HepG2 (cell line): ENCODE measurements around the gene EMC9. TPM values are rescaled to one million over a fixed set of nuclear protein-coding genes. Genes with fewer than 3 reads are reported as not detected.

ENCODE experiments used
- EEA1 ChIP-seq: sonication (generic); formaldehyde crosslinking; IDR thresholded peaks from 2 replicates; pipeline ENCODE4 v1.5.1; 2020; ENCODE audit warnings: mild to moderate bottlenecking, missing genetic modification reagents, borderline replicate concordance
- HIVEP1 ChIP-seq: sonication (generic); formaldehyde crosslinking; IDR thresholded peaks from 2 replicates; pipeline ENCODE4 v1.4.0; 2020; ENCODE audit warnings: mild to moderate bottlenecking, missing genetic modification reagents
- IKZF4 ChIP-seq: sonication (generic); formaldehyde crosslinking; IDR thresholded peaks from 2 replicates; pipeline ENCODE4 v1.5.1; 2020; ENCODE audit warnings: borderline replicate concordance, mild to moderate bottlenecking, low read depth, missing genetic modification reagents; ENCODE audit errors: not compliant biosample characterization
- JUNB ChIP-seq: sonication (generic); formaldehyde crosslinking; IDR thresholded peaks from 2 replicates; pipeline ENCODE4 v1.8.0; 2022; ENCODE audit warnings: missing genetic modification reagents, mild to moderate bottlenecking, borderline replicate concordance
- KDM2A ChIP-seq: sonication (generic); formaldehyde crosslinking; IDR thresholded peaks from 2 replicates; pipeline ENCODE4 v1.4.0; 2020; ENCODE audit warnings: low read depth, missing genetic modification reagents, borderline replicate concordance
- MED8 ChIP-seq: sonication (generic); formaldehyde crosslinking; IDR thresholded peaks from 2 replicates; pipeline ENCODE4 v1.8.1; 2023; ENCODE audit warnings: mild to moderate bottlenecking, missing genetic modification reagents; ENCODE audit not compliant: insufficient replicate concordance
- MYC ChIP-seq: sonication (generic); formaldehyde crosslinking; IDR thresholded peaks from 2 replicates; pipeline ENCODE4 v1.9.0; 2021; ENCODE audit warnings: missing genetic modification reagents, borderline replicate concordance
- PCBP2 ChIP-seq: fragments of 200-400 bp; formaldehyde crosslinking; optimal IDR thresholded peaks from 2 replicates; pipeline ENCODE3; 2018; ENCODE audit warnings: low read length, low read depth; ENCODE audit not compliant: poor library complexity, severe bottlenecking
- RBFOX2 ChIP-seq: fragments of 200-400 bp; formaldehyde crosslinking; IDR thresholded peaks from 2 replicates; pipeline ENCODE4 v1.6.1; 2017; ENCODE audit warnings: low read depth, mild to moderate bottlenecking, low read length
- RNF2 ChIP-seq: fragments of 450-650 bp; conservative IDR thresholded peaks from 2 replicates; pipeline ENCODE4 v1.6.1; 2016; ENCODE audit warnings: low read depth
- TAF1 ChIP-seq: sonication (generic); formaldehyde crosslinking; IDR thresholded peaks from 2 replicates; pipeline ENCODE4 v1.4.0; 2020; ENCODE audit warnings: missing genetic modification reagents
- TAF15 ChIP-seq: fragments of 200-400 bp; formaldehyde crosslinking; IDR thresholded peaks from one replicate; pipeline ENCODE4 v1.6.1; 2018; ENCODE audit warnings: mild to moderate bottlenecking, low read depth, low read length; ENCODE audit not compliant: poor library complexity, severe bottlenecking
- TMF1 ChIP-seq: sonication (generic); formaldehyde crosslinking; IDR thresholded peaks from 2 replicates; pipeline ENCODE4 v1.8.1; 2022; ENCODE audit warnings: low read depth, missing genetic modification reagents
- ZBTB3 ChIP-seq: sonication (generic); formaldehyde crosslinking; IDR thresholded peaks from 2 replicates; pipeline ENCODE4 v1.4.0; 2020; ENCODE audit warnings: low read depth, mild to moderate bottlenecking, moderate library complexity, missing genetic modification reagents, borderline replicate concordance
- ZFX ChIP-seq: sonication (generic); formaldehyde crosslinking; IDR thresholded peaks from 2 replicates; pipeline ENCODE4 v1.4.0; 2020; ENCODE audit warnings: mild to moderate bottlenecking, low read depth, missing genetic modification reagents, moderate library complexity
- ZMAT3 ChIP-seq: sonication (generic); formaldehyde crosslinking; conservative IDR thresholded peaks from 2 replicates; pipeline ENCODE4 v1.7.0; 2021; ENCODE audit warnings: missing genetic modification reagents
- ZNF138 ChIP-seq: sonication (generic); formaldehyde crosslinking; IDR thresholded peaks from 2 replicates; pipeline ENCODE4 v1.5.0; 2020; ENCODE audit warnings: mild to moderate bottlenecking, low read depth, missing genetic modification reagents
- ZNF256 ChIP-seq: sonication (generic); formaldehyde crosslinking; conservative IDR thresholded peaks from 2 replicates; pipeline ENCODE4 v1.4.0; 2020; ENCODE audit warnings: missing genetic modification reagents
- ZNF343 ChIP-seq: sonication (generic); formaldehyde crosslinking; IDR thresholded peaks from 2 replicates; pipeline ENCODE4 v1.4.0; 2020; ENCODE audit warnings: mild to moderate bottlenecking, missing genetic modification reagents
- ZNF552 ChIP-seq: sonication (generic); formaldehyde crosslinking; IDR thresholded peaks from 2 replicates; pipeline ENCODE4 v1.9.0; 2022; ENCODE audit warnings: missing genetic modification reagents, mild to moderate bottlenecking, borderline replicate concordance
- ZNF558 ChIP-seq: sonication (generic); formaldehyde crosslinking; IDR thresholded peaks from 2 replicates; pipeline ENCODE4 v1.9.0; 2022; ENCODE audit warnings: mild to moderate bottlenecking, missing genetic modification reagents, borderline replicate concordance
- ZNF577 ChIP-seq: sonication (generic); formaldehyde crosslinking; IDR thresholded peaks from 2 replicates; pipeline ENCODE4 v1.4.0; 2020; ENCODE audit warnings: mild to moderate bottlenecking, low read depth, missing genetic modification reagents, borderline replicate concordance
- ZNF678 ChIP-seq: sonication (generic); formaldehyde crosslinking; IDR thresholded peaks from 2 replicates; pipeline ENCODE4 v1.4.0; 2020; ENCODE audit warnings: mild to moderate bottlenecking, missing genetic modification reagents
- ZSCAN9 ChIP-seq: IDR thresholded peaks from 2 replicates; pipeline ENCODE4 v1.6.1; 2016; ENCODE audit warnings: borderline replicate concordance
- polyA plus RNA-seq, 8 experiments: library from polyadenylated mRNA; depleted of rRNA in 3 of 8; stranded (reverse) in 7 of 8; unstranded in 1 of 8; fragments of >200 nt; fragmentation: Illumina TruSeq in 4 of 8; extraction: Trizol in 4 of 8; gene quantifications; 2 replicates each; pipeline versions ENCODE4 v1.2.1 to v1.2.3, GENCODE V29; 2011 to 2016; ENCODE audit warnings: low read depth in 4 of 8, missing spikeins in 1 of 8, mixed read lengths in 1 of 8; ENCODE audit not compliant: insufficient read depth in 1 of 8
- total RNA-seq, 5 experiments: library from RNA; depleted of rRNA; stranded (reverse); fragments of >200 nt; fragmentation: Illumina TruSeq; extraction: Trizol; gene quantifications; 2 replicates each; pipeline ENCODE4 v1.2.3, GENCODE V29; 2016; ENCODE audit warnings: low read depth in 1 of 5
- TF ChIP-seq, protein P1 (sequence below): sonication (generic); formaldehyde crosslinking; IDR thresholded peaks from 2 replicates; pipeline ENCODE4 v1.5.1; 2020; ENCODE audit warnings: mild to moderate bottlenecking, missing genetic modification reagents, borderline replicate concordance
- TF ChIP-seq, protein P2 (sequence below): IDR thresholded peaks from 2 replicates; pipeline ENCODE4 v1.6.1; 2018; ENCODE audit warnings: missing genetic modification reagents, mild to moderate bottlenecking, missing compliant biosample characterization
- TF ChIP-seq, protein P3 (sequence below): sonication (generic); formaldehyde crosslinking; IDR thresholded peaks from 2 replicates; pipeline ENCODE4 v1.4.0; 2020; ENCODE audit warnings: missing genetic modification reagents, low read depth, mild to moderate bottlenecking, borderline replicate concordance

EMC9 gene
- total and polyA plus RNA-seq, 2 of the 13 experiments (the other 11 are each of a cell fraction or from before 2014, with no cell fraction given) = 60.5 to 78.7 TPM

DNA sequence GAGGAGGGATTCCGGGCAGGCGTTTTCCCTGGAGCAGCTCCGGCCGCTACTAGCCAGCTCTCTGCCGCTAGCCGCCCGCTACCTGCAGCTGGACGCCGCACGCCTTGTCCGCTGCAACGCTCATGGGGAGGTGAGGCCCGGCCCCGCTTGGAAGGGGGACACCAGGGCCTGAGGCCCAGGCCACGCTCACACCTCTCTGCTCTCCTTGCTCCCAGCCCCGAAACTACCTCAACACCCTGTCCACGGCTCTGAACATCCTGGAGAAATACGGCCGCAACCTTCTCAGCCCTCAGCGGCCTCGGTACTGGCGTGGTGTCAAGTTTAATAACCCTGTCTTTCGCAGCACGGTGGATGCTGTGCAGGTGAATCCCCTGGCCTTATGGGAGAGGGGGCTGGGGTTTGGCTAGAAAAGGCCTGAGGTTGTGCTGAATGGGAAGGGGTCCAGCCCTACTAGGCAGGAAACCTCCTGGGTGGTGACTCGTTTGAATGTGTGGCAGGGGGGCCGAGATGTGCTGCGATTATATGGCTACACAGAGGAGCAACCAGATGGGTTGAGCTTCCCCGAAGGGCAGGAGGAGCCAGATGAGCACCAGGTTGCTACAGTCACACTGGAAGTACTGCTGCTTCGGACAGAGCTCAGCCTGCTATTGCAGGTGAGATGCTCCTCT is 6.5 kb upstream of the EMC9 start (continued):
- TF ChIP-seq ZNF678 (CRISPR knock-in tag) (peak; percentile 95; the same call in 1 of the 2 replicates), HIVEP1 (CRISPR knock-in tag) (peak; percentile 69), TAF15 (peak; percentile 8), KDM2A (CRISPR knock-in tag) (no peak; the same call in 1 of the 2 replicates), ZNF138 (CRISPR knock-in tag) (no peak; the same call in 1 of the 2 replicates), MED8 (peak; percentile 84), ZNF558 (CRISPR knock-in tag) (no peak), RNF2 (no peak; the same call in 1 of the 2 replicates), RBFOX2 (peak; percentile 44), ZSCAN9 (CRISPR knock-in tag) (no peak), TMF1 (no peak; the same call in 1 of the 2 replicates), ZNF552 (CRISPR knock-in tag) (peak; percentile 70; the same call in 1 of the 2 replicates), TAF1 (peak; percentile 26), ZBTB3 (0 out of 2 replicates have a peak, but pooled peaks have one; percentile 12), ZNF343 (CRISPR knock-in tag) (0 out of 2 replicates have a peak, but pooled peaks have one; percentile 60), ZMAT3 (CRISPR knock-in tag) (peak; percentile 62; the same call in 1 of the 2 replicates), MYC (CRISPR knock-in tag) (0 out of 2 replicates have a peak, but pooled peaks have one; percentile 12), ZNF577 (CRISPR knock-in tag) (0 out of 2 replicates have a peak, but pooled peaks have one; percentile 70), PCBP2 (no peak), ZNF256 (CRISPR knock-in tag) (peak; percentile 73; the same call in 1 of the 2 replicates), ZFX (CRISPR knock-in tag) (peak; percentile 89), IKZF4 (CRISPR knock-in tag) (peak; percentile 33), JUNB (CRISPR knock-in tag) (no peak), EEA1 (CRISPR knock-in tag) (peak; percentile 96; the same call in 1 of the 2 replicates)
- TF ChIP-seq, protein P1, sequence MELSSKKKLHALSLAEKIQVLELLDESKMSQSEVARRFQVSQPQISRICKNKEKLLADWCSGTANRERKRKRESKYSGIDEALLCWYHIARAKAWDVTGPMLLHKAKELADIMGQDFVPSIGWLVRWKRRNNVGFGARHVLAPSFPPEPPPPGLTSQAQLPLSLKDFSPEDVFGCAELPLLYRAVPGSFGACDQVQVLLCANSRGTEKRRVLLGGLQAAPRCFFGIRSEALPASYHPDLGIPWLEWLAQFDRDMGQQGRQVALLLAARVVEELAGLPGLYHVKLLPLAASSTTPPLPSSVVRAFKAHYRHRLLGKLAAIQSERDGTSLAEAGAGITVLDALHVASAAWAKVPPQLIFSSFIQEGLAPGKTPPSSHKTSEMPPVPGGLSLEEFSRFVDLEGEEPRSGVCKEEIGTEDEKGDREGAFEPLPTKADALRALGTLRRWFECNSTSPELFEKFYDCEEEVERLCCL = peak; percentile 75; the same call in 1 of the 2 replicates
- TF ChIP-seq, protein P2, sequence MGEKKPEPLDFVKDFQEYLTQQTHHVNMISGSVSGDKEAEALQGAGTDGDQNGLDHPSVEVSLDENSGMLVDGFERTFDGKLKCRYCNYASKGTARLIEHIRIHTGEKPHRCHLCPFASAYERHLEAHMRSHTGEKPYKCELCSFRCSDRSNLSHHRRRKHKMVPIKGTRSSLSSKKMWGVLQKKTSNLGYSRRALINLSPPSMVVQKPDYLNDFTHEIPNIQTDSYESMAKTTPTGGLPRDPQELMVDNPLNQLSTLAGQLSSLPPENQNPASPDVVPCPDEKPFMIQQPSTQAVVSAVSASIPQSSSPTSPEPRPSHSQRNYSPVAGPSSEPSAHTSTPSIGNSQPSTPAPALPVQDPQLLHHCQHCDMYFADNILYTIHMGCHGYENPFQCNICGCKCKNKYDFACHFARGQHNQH (CRISPR knock-in tag) = no peak
- TF ChIP-seq, protein P3, sequence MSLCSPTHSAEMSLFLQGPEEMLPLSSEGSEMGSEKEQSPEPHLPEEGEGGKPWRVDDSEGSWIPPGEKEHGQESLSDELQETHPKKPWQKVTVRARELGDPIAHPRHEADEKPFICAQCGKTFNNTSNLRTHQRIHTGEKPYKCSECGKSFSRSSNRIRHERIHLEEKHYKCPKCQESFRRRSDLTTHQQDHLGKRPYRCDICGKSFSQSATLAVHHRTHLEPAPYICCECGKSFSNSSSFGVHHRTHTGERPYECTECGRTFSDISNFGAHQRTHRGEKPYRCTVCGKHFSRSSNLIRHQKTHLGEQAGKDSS = peak; percentile 70; the same call in 1 of the 2 replicates
